GM12873 (cell line): ENCODE measurements around the gene RHCG.

Experiments used
- TF ChIP-seq, protein P1 (sequence below): IDR thresholded peaks from 2 replicates; pipeline ENCODE4 v1.5.1; 2012; ENCODE audit warnings: low read depth, mild to moderate bottlenecking, moderate library complexity, low read length, control low read depth; ENCODE audit not compliant: insufficient read depth; ENCODE audit errors: missing control alignments

Gene RHCG

GRCh38 chr15:89429986-89430385, 66.4 kb downstream of the RHCG start:
- TF ChIP-seq, protein P1, sequence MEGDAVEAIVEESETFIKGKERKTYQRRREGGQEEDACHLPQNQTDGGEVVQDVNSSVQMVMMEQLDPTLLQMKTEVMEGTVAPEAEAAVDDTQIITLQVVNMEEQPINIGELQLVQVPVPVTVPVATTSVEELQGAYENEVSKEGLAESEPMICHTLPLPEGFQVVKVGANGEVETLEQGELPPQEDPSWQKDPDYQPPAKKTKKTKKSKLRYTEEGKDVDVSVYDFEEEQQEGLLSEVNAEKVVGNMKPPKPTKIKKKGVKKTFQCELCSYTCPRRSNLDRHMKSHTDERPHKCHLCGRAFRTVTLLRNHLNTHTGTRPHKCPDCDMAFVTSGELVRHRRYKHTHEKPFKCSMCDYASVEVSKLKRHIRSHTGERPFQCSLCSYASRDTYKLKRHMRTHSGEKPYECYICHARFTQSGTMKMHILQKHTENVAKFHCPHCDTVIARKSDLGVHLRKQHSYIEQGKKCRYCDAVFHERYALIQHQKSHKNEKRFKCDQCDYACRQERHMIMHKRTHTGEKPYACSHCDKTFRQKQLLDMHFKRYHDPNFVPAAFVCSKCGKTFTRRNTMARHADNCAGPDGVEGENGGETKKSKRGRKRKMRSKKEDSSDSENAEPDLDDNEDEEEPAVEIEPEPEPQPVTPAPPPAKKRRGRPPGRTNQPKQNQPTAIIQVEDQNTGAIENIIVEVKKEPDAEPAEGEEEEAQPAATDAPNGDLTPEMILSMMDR, result no peak

DNA sequence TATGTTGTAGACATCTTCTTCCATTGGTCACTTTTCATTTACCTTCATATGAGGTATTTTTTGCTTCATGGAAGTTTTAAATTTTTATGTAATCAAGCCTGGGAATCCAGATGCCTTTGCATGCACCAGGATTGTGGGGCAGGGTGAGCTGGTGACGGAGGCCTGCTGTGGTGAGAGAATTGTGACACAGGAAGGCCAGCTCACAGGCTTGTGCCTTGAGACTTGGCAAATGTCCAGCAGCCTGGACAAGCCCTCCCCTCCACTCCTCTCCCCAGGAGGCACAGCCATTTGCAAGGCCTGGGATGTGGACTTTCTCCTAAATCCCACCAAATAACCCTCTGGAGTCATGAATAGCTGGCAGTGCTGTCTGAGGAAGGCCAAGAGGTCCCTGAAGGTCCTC, 67.4 kb downstream of the RHCG start:
- TF ChIP-seq, protein P1, result no peak

GRCh38 chr15:89428246-89428645, 68.1 kb downstream of the RHCG start:
- TF ChIP-seq, protein P1, result no peak

DNA sequence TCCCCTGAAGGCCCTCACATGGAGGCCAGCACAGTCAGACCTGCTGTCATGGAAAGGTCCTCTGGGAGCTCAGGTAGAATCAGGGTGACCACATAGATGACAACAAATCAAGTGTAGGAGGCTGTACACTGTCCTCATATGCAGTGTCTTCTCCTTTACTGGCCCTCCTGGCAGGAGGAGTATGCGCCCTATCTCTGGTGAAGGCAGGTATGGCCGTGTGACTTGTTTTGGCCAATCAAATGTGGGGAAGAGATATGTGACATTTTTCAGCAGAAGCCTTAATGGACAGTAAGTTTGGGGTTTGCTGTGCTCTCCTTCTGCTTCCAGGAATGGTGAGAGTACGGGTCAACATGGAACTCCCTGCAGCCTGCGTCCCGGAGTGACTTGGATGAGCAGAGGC, 69.9 kb downstream of the RHCG start:
- TF ChIP-seq, protein P1, result no peak

GRCh38 chr15:89423981-89424380, 72.4 kb downstream of the RHCG start:
- TF ChIP-seq, protein P1, result no peak
